Measurements from ENCODE around the gene SF3A2.

The SF3A2 gene

GRCh38 chr19:2242816-2243215 lies 6.2 kb downstream of the SF3A2 start:
- no peak for DNase-seq

GRCh38 chr19:2243274-2244124 lies 6.9 kb downstream of the SF3A2 start:
- no peak for DNase-seq

GRCh38 chr19:2244125-2244411 lies 7.4 kb downstream of the SF3A2 start:
- no peak for DNase-seq

GRCh38 chr19:2244486-2244885 lies 7.9 kb downstream of the SF3A2 start:
- no peak for DNase-seq

GRCh38 chr19:2245273-2245672 lies 8.6 kb downstream of the SF3A2 start:
- no peak for DNase-seq

- no peak for DNase-seq
Observed at GRCh38 chr19:2246014-2246620, 9.5 kb downstream of the SF3A2 start.

- no peak for DNase-seq
Observed at GRCh38 chr19:2246801-2247361, 10.3 kb downstream of the SF3A2 start.

GRCh38 chr19:2247433-2248101 lies 10.9 kb downstream of the SF3A2 start:
- no peak for DNase-seq

- DNase-seq = no peak
Observed at GRCh38 chr19:2248136-2249009, 11.7 kb downstream of the SF3A2 start.

GRCh38 chr19:2249010-2249866 lies 12.6 kb downstream of the SF3A2 start, which contains the start of gene AMH:
TSS of gene AMH (plus strand) at chr19:2249323. CDS start at chr19:2249333, 10 bp downstream.
- DNase-seq = no peak

- no peak for DNase-seq
Observed at GRCh38 chr19:2249880-2250765, 13.5 kb downstream of the SF3A2 start.

- no peak for DNase-seq
Observed at GRCh38 chr19:2250766-2251105, 14.1 kb downstream of the SF3A2 start.

GRCh38 chr19:2251106-2252054 lies 14.8 kb downstream of the SF3A2 start:
- no peak for DNase-seq

- DNase-seq = no peak
Observed at GRCh38 chr19:2252055-2252796, 15.6 kb downstream of the SF3A2 start.

- DNase-seq = no peak
Observed at GRCh38 chr19:2252797-2253105, 16.1 kb downstream of the SF3A2 start.

GRCh38 chr19:2253106-2254063 lies 16.8 kb downstream of the SF3A2 start:
- DNase-seq = no peak

GRCh38 chr19:2254064-2254872 lies 17.6 kb downstream of the SF3A2 start:
- no peak for DNase-seq
